Mucosa of stomach (tissue), 1 donor: ENCODE results near the gene MSRB1.
"Not testable (repeated sequence)": the region's sequence is repeated elsewhere in the genome, so short reads cannot be mapped to it uniquely, and the experiment has no call there.

Experiments used
- H3K27me3 ChIP-seq: one replicate; pipeline ENCODE4 v1.7.0; 2013; ENCODE audit warnings: mild to moderate bottlenecking, low read length; ENCODE audit not compliant: control insufficient read depth, insufficient read depth
- H3K36me3 ChIP-seq: one replicate; pipeline ENCODE4 v1.7.0; 2013; ENCODE audit warnings: low read length; ENCODE audit not compliant: control insufficient read depth, insufficient read depth
- H3K4me1 ChIP-seq: one replicate; pipeline ENCODE4 v1.7.0; 2013; ENCODE audit warnings: mild to moderate bottlenecking, low read length; ENCODE audit not compliant: control insufficient read depth, insufficient read depth
- H3K4me3 ChIP-seq: one replicate; pipeline ENCODE4 v1.7.0; 2013; ENCODE audit warnings: low read length
- H3K9ac ChIP-seq: one replicate; pipeline ENCODE4 v1.7.0; 2013; ENCODE audit warnings: mild to moderate bottlenecking, low read length, moderate library complexity
- H3K9me3 ChIP-seq: one replicate; pipeline ENCODE4 v1.7.0; 2013; ENCODE audit warnings: mild to moderate bottlenecking, low read length, moderate library complexity; ENCODE audit not compliant: control insufficient read depth
- donor health status: Pancreatic carcinoma.

The MSRB1 gene

GRCh38 chr16:1922357-1922756 is 20.6 kb downstream of the MSRB1 start:
- Histone ChIP-seq H3K9me3 (no peaks in the 10 kb centered on the region), H3K9ac (no peak overlapping the region), H3K27me3 (peaks cover 63% of the 10 kb centered on the region)

GRCh38 chr16:1920727-1921171 is 22.2 kb downstream of the MSRB1 start:
- Histone ChIP-seq H3K4me3 (no peak overlapping the region), H3K36me3 (no peaks in the 10 kb centered on the region), H3K9me3 (no peaks in the 10 kb centered on the region), H3K27me3 (peaks cover 76% of the 10 kb centered on the region), H3K4me1 (peaks cover 15% of the 10 kb centered on the region), H3K9ac (no peak overlapping the region)

More at GRCh38 chr16:1922357-1922756, 20.6 kb downstream of the MSRB1 start:
- H3K4me3 ChIP-seq = no peak overlapping the region
- no peaks in the 10 kb centered on the region for H3K36me3 ChIP-seq
- H3K4me1 ChIP-seq = peaks cover 13% of the 10 kb centered on the region

- H3K4me3 ChIP-seq, H3K9ac ChIP-seq, H3K36me3 ChIP-seq, H3K9me3 ChIP-seq: not testable (repeated sequence)
- Histone ChIP-seq H3K4me1 (peaks cover 15% of the 10 kb centered on the region), H3K27me3 (peaks cover 78% of the 10 kb centered on the region)
Observed at GRCh38 chr16:1920122-1920521, 22.9 kb downstream of the MSRB1 start.

GRCh38 chr16:1919327-1919998 is 23.5 kb downstream of the MSRB1 start:
- H3K4me1 ChIP-seq = peaks cover 19% of the 10 kb centered on the region
- H3K9ac ChIP-seq = no peak overlapping the region
- no peak overlapping the region for H3K4me3 ChIP-seq
- H3K9me3 ChIP-seq = no peaks in the 10 kb centered on the region
- H3K36me3 ChIP-seq = no peaks in the 10 kb centered on the region
- H3K27me3 ChIP-seq = peaks cover 82% of the 10 kb centered on the region

GRCh38 chr16:1918351-1919326 is 24.4 kb downstream of the MSRB1 start, which contains the start of gene HS3ST6:
Gene HS3ST6, minus strand, starts transcription at chr16:1918415. Its CDS starts 92 bp downstream, at chr16:1918323.
- no peak within 1 kb of the TSS for H3K4me3 ChIP-seq
- no peaks in the 10 kb centered on the region for H3K9me3 ChIP-seq
- peaks cover 24% of the 10 kb centered on the region for H3K4me1 ChIP-seq
- no peaks in the 10 kb centered on the region for H3K36me3 ChIP-seq
- H3K9ac ChIP-seq = no peak within 1 kb of the TSS
- peaks cover 74% of the 10 kb centered on the region for H3K27me3 ChIP-seq

- H3K27me3 ChIP-seq = peaks cover 66% of the 10 kb centered on the region
- H3K4me3 ChIP-seq = no peak overlapping the region
- no peaks in the 10 kb centered on the region for H3K36me3 ChIP-seq
- peaks cover 27% of the 10 kb centered on the region for H3K4me1 ChIP-seq
- H3K9me3 ChIP-seq = no peaks in the 10 kb centered on the region
- no peak overlapping the region for H3K9ac ChIP-seq
Observed at GRCh38 chr16:1917665-1918350, 25.2 kb downstream of the MSRB1 start.

GRCh38 chr16:1917056-1917664 is 25.8 kb downstream of the MSRB1 start:
- Histone ChIP-seq H3K36me3 (no peaks in the 10 kb centered on the region), H3K27me3 (peaks cover 60% of the 10 kb centered on the region), H3K9me3 (no peaks in the 10 kb centered on the region), H3K4me3 (no peak overlapping the region), H3K4me1 (peaks cover 33% of the 10 kb centered on the region), H3K9ac (no peak overlapping the region)

GRCh38 chr16:1916640-1916990 is 26.4 kb downstream of the MSRB1 start:
- Histone ChIP-seq H3K27me3 (peaks cover 60% of the 10 kb centered on the region), H3K4me1 (peaks cover 37% of the 10 kb centered on the region), H3K4me3 (no peak overlapping the region), H3K36me3 (no peaks in the 10 kb centered on the region), H3K9ac (no peak overlapping the region), H3K9me3 (no peaks in the 10 kb centered on the region)

- no peaks in the 10 kb centered on the region for H3K36me3 ChIP-seq
- H3K9me3 ChIP-seq = no peaks in the 10 kb centered on the region
- H3K9ac ChIP-seq = no peak overlapping the region
- no peak overlapping the region for H3K4me3 ChIP-seq
- peaks cover 53% of the 10 kb centered on the region for H3K27me3 ChIP-seq
- peaks cover 37% of the 10 kb centered on the region for H3K4me1 ChIP-seq
Observed at GRCh38 chr16:1915732-1916639, 27.0 kb downstream of the MSRB1 start.

GRCh38 chr16:1914988-1915387 is 28.0 kb downstream of the MSRB1 start:
- Histone ChIP-seq H3K4me1 (peaks cover 42% of the 10 kb centered on the region), H3K27me3 (peaks cover 45% of the 10 kb centered on the region), H3K9ac (no peak overlapping the region), H3K36me3 (no peaks in the 10 kb centered on the region), H3K9me3 (no peaks in the 10 kb centered on the region), H3K4me3 (no peak overlapping the region)
